ENCODE data around the gene LMNA.

DNA sequence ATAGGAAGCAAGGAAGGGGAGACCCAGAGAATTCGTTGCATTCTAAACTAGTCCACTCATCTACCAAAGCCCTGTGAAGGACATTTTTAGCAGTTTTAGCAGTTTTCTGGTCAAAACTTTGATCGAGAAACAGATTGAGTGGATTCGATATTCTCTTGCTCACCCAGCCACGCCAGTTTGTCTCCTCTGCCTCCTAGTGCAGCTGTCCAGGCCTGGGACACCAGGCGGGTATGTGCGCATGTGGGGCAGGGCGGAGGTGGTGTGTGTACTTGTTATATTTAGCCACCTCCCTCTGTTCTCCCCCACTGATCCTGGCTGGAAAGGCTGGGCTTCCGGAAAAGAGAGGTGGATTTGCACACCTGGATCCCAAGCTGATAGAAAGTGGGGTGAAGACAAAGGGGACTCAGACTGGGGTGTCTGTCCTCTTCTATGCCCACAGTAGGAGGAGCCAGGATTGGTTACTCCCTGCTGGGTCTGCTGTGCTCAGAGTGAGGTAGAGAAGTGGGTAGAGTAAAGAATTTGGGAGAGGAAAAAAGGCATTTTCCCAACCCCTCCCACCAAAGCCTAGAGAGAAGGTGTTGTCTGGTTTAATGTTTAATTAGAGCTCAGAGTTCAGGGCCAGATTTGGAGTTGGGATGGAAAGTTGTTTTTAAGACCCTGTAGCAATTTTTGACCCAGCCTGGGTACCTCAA is 3.8 kb downstream of the LMNA start:
- no peak for TF ChIP-seq CTCF (IDR thresholded peaks at IDR 0.05)
- no peak for TF ChIP-seq EZH2 (IDR thresholded peaks at IDR 0.05; ENCODE audit: borderline replicate concordance, insufficient read depth, low read depth, low read length, poor library complexity, severe bottlenecking)
